SHP77 (cell line): ENCODE measurements around the gene MYOM1.
A peak's percentile ranks its signal among the peaks of the same experiment; 100 is the strongest.

Experiments used
- DNase-seq, 2 experiments: peaks; one replicate each; lab custom pipeline; 2025; lab: John Stamatoyannopoulos, UW

Gene MYOM1

GRCh38 chr18:3118195-3119010 is 101.4 kb downstream of the MYOM1 start:
- DNase-seq: no peak

- DNase-seq: peak in 1 of 2 experiments; percentile 37
Measured at GRCh38 chr18:3117493-3118192, 102.1 kb downstream of the MYOM1 start.

- no peak for DNase-seq
Measured at GRCh38 chr18:3115447-3116030, 104.2 kb downstream of the MYOM1 start.

- no peak for DNase-seq
Measured at GRCh38 chr18:3114451-3114850, 105.3 kb downstream of the MYOM1 start.

- DNase-seq: peak in 1 of 2 experiments; percentile 6
Measured at GRCh38 chr18:3114026-3114425, 105.7 kb downstream of the MYOM1 start.

GRCh38 chr18:3111523-3112240 is 108.1 kb downstream of the MYOM1 start:
- DNase-seq: no peak

- no peak for DNase-seq
Measured at GRCh38 chr18:3110034-3110752, 109.6 kb downstream of the MYOM1 start.

GRCh38 chr18:3107740-3108151 is 112.0 kb downstream of the MYOM1 start:
- DNase-seq: no peak

GRCh38 chr18:3104190-3105054 is 115.3 kb downstream of the MYOM1 start:
- DNase-seq: no peak

GRCh38 chr18:3103576-3103975 is 116.2 kb downstream of the MYOM1 start:
- DNase-seq: no peak

- no peak for DNase-seq
Measured at GRCh38 chr18:3102983-3103382, 116.8 kb downstream of the MYOM1 start.

GRCh38 chr18:3100498-3101132 is 119.2 kb downstream of the MYOM1 start:
- no peak for DNase-seq

- DNase-seq: no peak
Measured at GRCh38 chr18:3099327-3099726, 120.4 kb downstream of the MYOM1 start.

GRCh38 chr18:3097082-3097481 is 122.7 kb downstream of the MYOM1 start:
- DNase-seq: no peak

GRCh38 chr18:3095921-3096320 is 123.8 kb downstream of the MYOM1 start:
- DNase-seq: no peak

- no peak for DNase-seq
Measured at GRCh38 chr18:3094338-3094684, 125.5 kb downstream of the MYOM1 start.

- no peak for DNase-seq
Measured at GRCh38 chr18:3093624-3094337, 126.0 kb downstream of the MYOM1 start.

GRCh38 chr18:3092727-3093126 is 127.0 kb downstream of the MYOM1 start:
- DNase-seq: no peak

- no peak for DNase-seq
Measured at GRCh38 chr18:3089579-3089978, 130.2 kb downstream of the MYOM1 start.

GRCh38 chr18:3088449-3088848 is 131.3 kb downstream of the MYOM1 start:
- DNase-seq: no peak
